GM23338 (cell line): ENCODE measurements around the gene PALLD. TPM values are rescaled to one million over a fixed set of nuclear protein-coding genes. Genes with fewer than 3 reads are reported as not detected.
A peak's percentile ranks its signal among the peaks of the same experiment; 100 is the strongest.

Source experiments
- ATAC-seq: fragments of 200-7000 bp; cut with Tn5 transposase; 3 replicates; pipeline ENCODE4 v1.9.1; 2020
- DNase-seq: peaks from one replicate; pipeline ENCODE4 v3.0.0-alpha.2; 2015; ENCODE audit warnings: low spot score
- H2AFZ ChIP-seq: fragments of 200-600 bp; sonication (generic); 2 replicates; pipeline ENCODE4 v1.8.0; 2016; ENCODE audit warnings: antibody characterized with exemption, mild to moderate bottlenecking, moderate library complexity
- H3F3A ChIP-seq: fragments of 200-600 bp; sonication (generic); replicated peaks from 2 replicates; pipeline ENCODE4 v1.8.0; 2017; ENCODE audit warnings: antibody characterized with exemption, mixed run types, low read depth
- H3K27ac ChIP-seq: fragments of 200-600 bp; sonication (generic); 2 replicates; pipeline ENCODE4 v1.6.1; 2016; ENCODE audit warnings: low read depth
- H3K27me3 ChIP-seq: fragments of 200-600 bp; sonication (generic); 2 replicates; pipeline ENCODE4 v1.8.0; 2016; ENCODE audit warnings: mild to moderate bottlenecking, mixed run types, moderate library complexity; ENCODE audit not compliant: insufficient read depth
- H3K36me3 ChIP-seq: fragments of 200-600 bp; sonication (generic); 2 replicates; pipeline ENCODE4 v1.8.0; 2016; ENCODE audit warnings: mild to moderate bottlenecking; ENCODE audit not compliant: insufficient read depth
- H3K4me1 ChIP-seq: fragments of 200-600 bp; sonication (generic); 2 replicates; pipeline ENCODE4 v1.8.0; 2016; ENCODE audit warnings: mild to moderate bottlenecking, moderate library complexity; ENCODE audit not compliant: insufficient read depth
- H3K4me2 ChIP-seq: fragments of 200-600 bp; sonication (generic); 2 replicates; pipeline ENCODE4 v1.7.1; 2017; ENCODE audit warnings: mixed run types
- H3K4me3 ChIP-seq: fragments of 200-600 bp; sonication (generic); 2 replicates; pipeline ENCODE4 v1.6.1; 2016; ENCODE audit warnings: mixed run types
- H3K79me2 ChIP-seq: fragments of 200-600 bp; sonication (generic); replicated peaks from 2 replicates; pipeline ENCODE4 v1.8.0; 2017; ENCODE audit warnings: mild to moderate bottlenecking; ENCODE audit not compliant: insufficient read depth
- H3K9me2 ChIP-seq: fragments of 200-600 bp; sonication (generic); 2 replicates; pipeline ENCODE4 v1.8.0; 2017; ENCODE audit not compliant: insufficient read depth
- H4K20me1 ChIP-seq: fragments of 200-600 bp; sonication (generic); replicated peaks from 2 replicates; pipeline ENCODE4 v1.8.0; 2017; ENCODE audit warnings: mild to moderate bottlenecking; ENCODE audit not compliant: insufficient read depth
- H3K27ac Mint-ChIP-seq: 2 replicates; pipeline ENCODE4 v1.8.0; 2020; ENCODE audit warnings: inconsistent platforms, mild to moderate bottlenecking, moderate library complexity, mixed read lengths
- H3K27me3 Mint-ChIP-seq: 3 replicates; pipeline ENCODE4 v1.8.0; 2022; ENCODE audit warnings: low read depth, mild to moderate bottlenecking, moderate library complexity, mixed read lengths, inconsistent platforms; ENCODE audit not compliant: insufficient read depth, poor library complexity
- H3K36me3 Mint-ChIP-seq: 3 replicates; pipeline ENCODE4 v1.8.0; 2021; ENCODE audit warnings: low read depth, mild to moderate bottlenecking, inconsistent platforms, moderate library complexity, mixed read lengths
- H3K4me1 Mint-ChIP-seq: 3 replicates; pipeline ENCODE4 v1.8.0; 2020; ENCODE audit warnings: mild to moderate bottlenecking, inconsistent platforms, mixed read lengths
- H3K4me3 Mint-ChIP-seq: 3 replicates; pipeline ENCODE4 v1.8.0; 2021; ENCODE audit warnings: moderate library complexity, mild to moderate bottlenecking, inconsistent platforms, mixed read lengths
- H3K9me3 Mint-ChIP-seq: 3 replicates; pipeline ENCODE4 v1.8.0; 2020; ENCODE audit warnings: moderate library complexity, mild to moderate bottlenecking, inconsistent platforms, mixed read lengths
- CREB1 ChIP-seq: fragments of 250-450 bp; sonication (Bioruptor Pico); IDR thresholded peaks from 2 replicates; pipeline ENCODE4 v1.5.0; 2020; ENCODE audit warnings: low read depth, mild to moderate bottlenecking, moderate library complexity
- CTCF ChIP-seq, 2 experiments: fragments of 200-600 bp in 1 of 2; sonication (generic) in 1 of 2; conservative IDR thresholded peaks; 2 replicates each; pipeline versions ENCODE4 v1.5.1 to v1.6.1; 2016 to 2017; ENCODE audit warnings: antibody characterized with exemption in 2 of 2, low read depth in 2 of 2, mild to moderate bottlenecking in 2 of 2, moderate library complexity in 1 of 2
- ETS1 ChIP-seq: IDR thresholded peaks from 2 replicates; pipeline ENCODE4 v1.6.1; 2016; ENCODE audit warnings: antibody characterized with exemption
- EZH2 ChIP-seq: fragments of 200-600 bp; sonication (generic); IDR thresholded peaks from one replicate; pipeline ENCODE4 v1.8.0; 2017; ENCODE audit warnings: antibody characterized with exemption, mild to moderate bottlenecking, low read depth; ENCODE audit not compliant: unreplicated experiment
- EZH2phosphoT487 ChIP-seq: fragments of 200-600 bp; sonication (generic); IDR thresholded peaks from one replicate; pipeline ENCODE4 v1.8.1; 2018; ENCODE audit warnings: antibody characterized with exemption; ENCODE audit not compliant: unreplicated experiment
- JUNB ChIP-seq: IDR thresholded peaks from one replicate; pipeline ENCODE4 v1.6.1; 2016; ENCODE audit warnings: antibody characterized with exemption; ENCODE audit not compliant: unreplicated experiment
- NANOG ChIP-seq: IDR thresholded peaks from 2 replicates; pipeline ENCODE4 v1.6.1; 2016; ENCODE audit warnings: antibody characterized with exemption, borderline replicate concordance
- POLR2AphosphoS5 ChIP-seq: IDR thresholded peaks from 2 replicates; pipeline ENCODE4 v1.6.1; 2016; ENCODE audit warnings: antibody characterized with exemption, low read depth
- STAT1 ChIP-seq: IDR thresholded peaks from one replicate; pipeline ENCODE4 v1.6.1; 2016; ENCODE audit warnings: antibody characterized with exemption; ENCODE audit not compliant: unreplicated experiment
- ZNF114 ChIP-seq: fragments of 250-450 bp; sonication (Bioruptor Pico); IDR thresholded peaks from 2 replicates; pipeline ENCODE4 v1.5.0; 2020; ENCODE audit warnings: mild to moderate bottlenecking, moderate library complexity
- ZNF331 ChIP-seq: fragments of 250-450 bp; sonication (Bioruptor Pico); IDR thresholded peaks from 2 replicates; pipeline ENCODE4 v1.5.0; 2020; ENCODE audit warnings: low read depth, mild to moderate bottlenecking, moderate library complexity
- polyA plus RNA-seq: library from polyadenylated mRNA; unstranded; fragments of >200 nt; fragmentation: Nextera tagmentation; extraction: Ambion mirVana; gene quantifications from 2 replicates; pipeline ENCODE4 v1.2.1, GENCODE V29; 2016
- total RNA-seq: library from RNA; depleted of rRNA; stranded (reverse); fragments of >200 nt; shearing (Covaris generic); gene quantifications from 2 replicates; pipeline ENCODE4 v1.2.3, GENCODE V29; 2014
- TF ChIP-seq, protein P1 (sequence below): fragments of 250-450 bp; sonication (Bioruptor Pico); IDR thresholded peaks from 2 replicates; pipeline ENCODE4 v1.5.0; 2020; ENCODE audit warnings: mild to moderate bottlenecking, moderate library complexity

The PALLD gene
- total and polyA plus RNA-seq, 2 experiments from 2014 or later: 13.1 to 30.2 TPM

GRCh38 chr4:168654104-168654847 lies 157.4 kb downstream of the PALLD start (continued):
- TF ChIP-seq, protein P1, sequence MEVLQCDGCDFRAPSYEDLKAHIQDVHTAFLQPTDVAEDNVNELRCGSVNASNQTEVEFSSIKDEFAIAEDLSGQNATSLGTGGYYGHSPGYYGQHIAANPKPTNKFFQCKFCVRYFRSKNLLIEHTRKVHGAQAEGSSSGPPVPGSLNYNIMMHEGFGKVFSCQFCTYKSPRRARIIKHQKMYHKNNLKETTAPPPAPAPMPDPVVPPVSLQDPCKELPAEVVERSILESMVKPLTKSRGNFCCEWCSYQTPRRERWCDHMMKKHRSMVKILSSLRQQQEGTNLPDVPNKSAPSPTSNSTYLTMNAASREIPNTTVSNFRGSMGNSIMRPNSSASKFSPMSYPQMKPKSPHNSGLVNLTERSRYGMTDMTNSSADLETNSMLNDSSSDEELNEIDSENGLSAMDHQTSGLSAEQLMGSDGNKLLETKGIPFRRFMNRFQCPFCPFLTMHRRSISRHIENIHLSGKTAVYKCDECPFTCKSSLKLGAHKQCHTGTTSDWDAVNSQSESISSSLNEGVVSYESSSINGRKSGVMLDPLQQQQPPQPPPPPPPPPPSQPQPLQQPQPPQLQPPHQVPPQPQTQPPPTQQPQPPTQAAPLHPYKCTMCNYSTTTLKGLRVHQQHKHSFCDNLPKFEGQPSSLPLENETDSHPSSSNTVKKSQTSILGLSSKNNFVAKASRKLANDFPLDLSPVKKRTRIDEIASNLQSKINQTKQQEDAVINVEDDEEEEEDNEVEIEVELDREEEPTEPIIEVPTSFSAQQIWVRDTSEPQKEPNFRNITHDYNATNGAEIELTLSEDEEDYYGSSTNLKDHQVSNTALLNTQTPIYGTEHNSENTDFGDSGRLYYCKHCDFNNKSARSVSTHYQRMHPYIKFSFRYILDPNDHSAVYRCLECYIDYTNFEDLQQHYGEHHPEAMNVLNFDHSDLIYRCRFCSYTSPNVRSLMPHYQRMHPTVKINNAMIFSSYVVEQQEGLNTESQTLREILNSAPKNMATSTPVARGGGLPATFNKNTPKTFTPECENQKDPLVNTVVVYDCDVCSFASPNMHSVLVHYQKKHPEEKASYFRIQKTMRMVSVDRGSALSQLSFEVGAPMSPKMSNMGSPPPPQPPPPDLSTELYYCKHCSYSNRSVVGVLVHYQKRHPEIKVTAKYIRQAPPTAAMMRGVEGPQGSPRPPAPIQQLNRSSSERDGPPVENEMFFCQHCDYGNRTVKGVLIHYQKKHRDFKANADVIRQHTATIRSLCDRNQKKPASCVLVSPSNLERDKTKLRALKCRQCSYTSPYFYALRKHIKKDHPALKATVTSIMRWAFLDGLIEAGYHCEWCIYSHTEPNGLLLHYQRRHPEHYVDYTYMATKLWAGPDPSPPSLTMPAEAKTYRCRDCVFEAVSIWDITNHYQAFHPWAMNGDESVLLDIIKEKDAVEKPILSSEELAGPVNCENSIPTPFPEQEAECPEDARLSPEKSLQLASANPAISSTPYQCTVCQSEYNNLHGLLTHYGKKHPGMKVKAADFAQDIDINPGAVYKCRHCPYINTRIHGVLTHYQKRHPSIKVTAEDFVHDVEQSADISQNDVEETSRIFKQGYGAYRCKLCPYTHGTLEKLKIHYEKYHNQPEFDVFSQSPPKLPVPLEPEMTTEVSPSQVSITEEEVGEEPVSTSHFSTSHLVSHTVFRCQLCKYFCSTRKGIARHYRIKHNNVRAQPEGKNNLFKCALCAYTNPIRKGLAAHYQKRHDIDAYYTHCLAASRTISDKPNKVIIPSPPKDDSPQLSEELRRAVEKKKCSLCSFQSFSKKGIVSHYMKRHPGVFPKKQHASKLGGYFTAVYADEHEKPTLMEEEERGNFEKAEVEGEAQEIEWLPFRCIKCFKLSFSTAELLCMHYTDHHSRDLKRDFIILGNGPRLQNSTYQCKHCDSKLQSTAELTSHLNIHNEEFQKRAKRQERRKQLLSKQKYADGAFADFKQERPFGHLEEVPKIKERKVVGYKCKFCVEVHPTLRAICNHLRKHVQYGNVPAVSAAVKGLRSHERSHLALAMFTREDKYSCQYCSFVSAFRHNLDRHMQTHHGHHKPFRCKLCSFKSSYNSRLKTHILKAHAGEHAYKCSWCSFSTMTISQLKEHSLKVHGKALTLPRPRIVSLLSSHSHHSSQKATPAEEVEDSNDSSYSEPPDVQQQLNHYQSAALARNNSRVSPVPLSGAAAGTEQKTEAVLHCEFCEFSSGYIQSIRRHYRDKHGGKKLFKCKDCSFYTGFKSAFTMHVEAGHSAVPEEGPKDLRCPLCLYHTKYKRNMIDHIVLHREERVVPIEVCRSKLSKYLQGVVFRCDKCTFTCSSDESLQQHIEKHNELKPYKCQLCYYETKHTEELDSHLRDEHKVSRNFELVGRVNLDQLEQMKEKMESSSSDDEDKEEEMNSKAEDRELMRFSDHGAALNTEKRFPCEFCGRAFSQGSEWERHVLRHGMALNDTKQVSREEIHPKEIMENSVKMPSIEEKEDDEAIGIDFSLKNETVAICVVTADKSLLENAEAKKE (CRISPR knock-in tag): no peak
- TF ChIP-seq EZH2phosphoT487: no peak

DNA sequence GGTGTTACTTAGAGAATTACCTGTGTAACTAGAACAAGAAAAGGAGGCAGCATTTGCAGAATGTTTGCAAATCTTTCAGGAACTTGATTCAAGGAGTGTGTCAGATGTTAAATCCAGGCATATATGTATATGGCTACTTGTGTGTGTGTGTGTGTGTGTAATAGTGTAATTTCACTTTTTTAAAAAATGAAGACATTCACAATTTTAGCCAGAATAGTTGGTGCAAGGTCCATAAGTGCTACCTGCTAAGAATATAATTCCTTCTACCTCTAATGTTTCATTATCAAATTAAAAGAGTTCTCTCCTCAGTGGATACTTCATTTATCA lies 158.0 kb downstream of the PALLD start:
- Mint-ChIP-seq H3K27me3 (no peaks in the 10 kb centered on the region), H3K36me3 (no peaks in the 10 kb centered on the region), H3K27ac (peak overlapping the region; percentile 68), H3K4me3 (no peak overlapping the region), H3K9me3 (no peaks in the 10 kb centered on the region), H3K4me1 (peaks cover 43% of the 10 kb centered on the region)
- no peak overlapping the region for H3K27ac ChIP-seq
- no peaks in the 10 kb centered on the region for H3K79me2 ChIP-seq
- DNase-seq (no peak), ATAC-seq (no peak)
- H3K4me2 ChIP-seq: no peak overlapping the region
- peaks cover 50% of the 10 kb centered on the region for H3K4me1 ChIP-seq
- H3K4me3 ChIP-seq: no peak overlapping the region
- H3K9me2 ChIP-seq: no peaks in the 10 kb centered on the region
- 0 out of 2 replicates have a peak overlapping the region, but pooled peaks have one; percentile 4 for H2AFZ ChIP-seq
- H3K27me3 ChIP-seq: no peaks in the 10 kb centered on the region
- no peaks in the 10 kb centered on the region for H4K20me1 ChIP-seq
- no peaks in the 10 kb centered on the region for H3F3A ChIP-seq
- no peaks in the 10 kb centered on the region for H3K36me3 ChIP-seq
- TF ChIP-seq CTCF (conservative IDR thresholded peaks at IDR 0.05; ENCODE audit: low read depth in 2 of 2): no peak
- TF ChIP-seq ZNF331 (CRISPR knock-in tag): no peak
- TF ChIP-seq EZH2phosphoT487: no peak
- no peak for TF ChIP-seq ZNF114 (CRISPR knock-in tag)
- no peak for TF ChIP-seq POLR2AphosphoS5
- TF ChIP-seq JUNB: no peak
- no peak for TF ChIP-seq STAT1
- no peak for TF ChIP-seq CREB1
- TF ChIP-seq NANOG: no peak
- TF ChIP-seq ETS1: no peak
- no peak for TF ChIP-seq EZH2
